HUES6 (cell line): ENCODE measurements around the gene TMEM184C.

Experiments used
- H3K27ac ChIP-seq: 2 replicates; pipeline ENCODE4 v1.7.0; 2013; ENCODE audit warnings: low read depth, mild to moderate bottlenecking, low read length, inconsistent platforms
- H3K27me3 ChIP-seq: 2 replicates; pipeline ENCODE4 v1.6.1; 2013; ENCODE audit warnings: low read length; ENCODE audit not compliant: control insufficient read depth, insufficient read depth
- H3K36me3 ChIP-seq: 2 replicates; pipeline ENCODE4 v1.6.1; 2013; ENCODE audit warnings: low read length; ENCODE audit not compliant: control insufficient read depth, insufficient read depth
- H3K4me1 ChIP-seq: 2 replicates; pipeline ENCODE4 v1.6.1; 2013; ENCODE audit warnings: low read length; ENCODE audit not compliant: control insufficient read depth, insufficient read depth
- H3K4me3 ChIP-seq: 2 replicates; pipeline ENCODE4 v1.5.1; 2013; ENCODE audit warnings: low read depth, low read length
- H3K9ac ChIP-seq: one replicate; pipeline ENCODE4 v1.6.1; 2013; ENCODE audit warnings: mild to moderate bottlenecking, low read length
- H3K9me3 ChIP-seq: 2 replicates; pipeline ENCODE4 v1.6.1; 2013; ENCODE audit warnings: low read depth, low read length; ENCODE audit not compliant: control insufficient read depth, insufficient read depth

The TMEM184C gene

DNA sequence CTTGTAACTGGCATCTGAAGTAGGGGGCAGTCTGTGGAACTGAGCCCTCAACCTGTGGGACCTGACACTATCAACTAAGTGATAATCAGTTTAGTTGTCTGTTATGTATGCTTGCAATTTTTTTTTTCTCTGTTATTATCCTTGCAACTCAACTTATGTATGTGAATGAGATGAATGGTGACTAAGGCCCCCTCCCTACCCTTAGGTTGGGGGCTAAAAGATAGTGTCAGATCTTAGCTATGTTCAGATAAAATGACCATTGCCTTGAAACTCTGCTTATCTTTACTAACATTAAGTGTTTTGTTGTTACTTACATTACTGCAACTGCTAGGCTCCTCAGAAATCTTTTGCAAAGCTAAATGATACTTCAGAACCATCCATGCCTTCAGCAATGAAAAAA, 31.5 kb downstream of the TMEM184C start:
- no peak overlapping the region for H3K9ac ChIP-seq
- no peak overlapping the region for H3K27ac ChIP-seq
- no peaks in the 10 kb centered on the region for H3K27me3 ChIP-seq
- H3K4me1 ChIP-seq: no peaks in the 10 kb centered on the region
- peaks cover 13% of the 10 kb centered on the region; the same call in 1 of the 2 replicates for H3K36me3 ChIP-seq
- H3K9me3 ChIP-seq: no peaks in the 10 kb centered on the region
- H3K4me3 ChIP-seq: no peak overlapping the region

DNA sequence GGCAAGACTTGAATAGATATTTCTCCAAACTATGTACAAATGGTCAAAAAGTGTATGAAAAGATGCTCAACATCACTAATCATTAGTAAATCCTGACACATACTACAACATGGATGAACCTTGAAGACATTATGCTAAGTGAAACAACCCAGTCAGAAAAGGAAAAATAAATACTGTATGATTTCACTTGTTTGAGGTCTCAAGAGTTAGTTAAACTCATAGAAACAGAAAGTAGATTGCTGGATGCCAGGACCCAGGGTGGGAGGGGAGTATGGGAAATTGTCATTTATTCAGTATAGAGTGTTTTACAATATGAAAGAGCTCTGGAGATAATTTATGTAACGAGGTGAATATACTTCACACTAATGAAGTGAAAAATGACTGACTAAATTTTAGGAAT, 34.4 kb downstream of the TMEM184C start:
- H3K27me3 ChIP-seq: no peaks in the 10 kb centered on the region
- H3K4me3 ChIP-seq: no peak overlapping the region
- peaks cover 12% of the 10 kb centered on the region; the same call in 1 of the 2 replicates for H3K4me1 ChIP-seq
- no peak overlapping the region for H3K27ac ChIP-seq
- H3K9me3 ChIP-seq: no peaks in the 10 kb centered on the region
- H3K36me3 ChIP-seq: peaks cover 22% of the 10 kb centered on the region; the same call in 1 of the 2 replicates
- H3K9ac ChIP-seq: no peak overlapping the region

DNA sequence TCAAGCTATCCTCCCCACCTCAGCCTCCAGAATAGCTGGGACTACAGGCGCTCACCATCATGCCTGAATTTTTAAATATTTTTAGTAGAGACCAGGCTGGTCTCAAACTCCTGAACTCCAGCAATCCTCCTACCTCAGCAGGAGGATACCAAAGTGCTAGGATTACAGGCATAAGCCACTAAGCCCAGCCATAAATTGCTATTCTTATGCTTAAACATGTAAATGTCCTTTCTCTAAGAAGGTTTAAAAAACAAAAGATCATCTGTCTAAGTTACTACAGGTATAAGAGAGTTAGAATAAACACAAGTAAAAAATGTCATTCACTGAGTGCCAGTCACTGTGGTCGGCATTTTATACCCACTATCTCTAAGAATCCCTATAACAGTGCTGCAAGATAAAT, 38.4 kb downstream of the TMEM184C start:
- no peak overlapping the region for H3K9ac ChIP-seq
- H3K9me3 ChIP-seq: no peaks in the 10 kb centered on the region
- H3K4me3 ChIP-seq: no peak overlapping the region
- peak overlapping the region; percentile 28 for H3K27ac ChIP-seq
- no peaks in the 10 kb centered on the region for H3K27me3 ChIP-seq
- peaks cover 36% of the 10 kb centered on the region for H3K36me3 ChIP-seq
- peaks cover 12% of the 10 kb centered on the region; the same call in 1 of the 2 replicates for H3K4me1 ChIP-seq

GRCh38 chr4:147658501-147658900, 41.3 kb downstream of the TMEM184C start:
- Histone ChIP-seq H3K27me3 (no peaks in the 10 kb centered on the region), H3K36me3 (peaks cover 43% of the 10 kb centered on the region), H3K9ac (no peak overlapping the region)

DNA sequence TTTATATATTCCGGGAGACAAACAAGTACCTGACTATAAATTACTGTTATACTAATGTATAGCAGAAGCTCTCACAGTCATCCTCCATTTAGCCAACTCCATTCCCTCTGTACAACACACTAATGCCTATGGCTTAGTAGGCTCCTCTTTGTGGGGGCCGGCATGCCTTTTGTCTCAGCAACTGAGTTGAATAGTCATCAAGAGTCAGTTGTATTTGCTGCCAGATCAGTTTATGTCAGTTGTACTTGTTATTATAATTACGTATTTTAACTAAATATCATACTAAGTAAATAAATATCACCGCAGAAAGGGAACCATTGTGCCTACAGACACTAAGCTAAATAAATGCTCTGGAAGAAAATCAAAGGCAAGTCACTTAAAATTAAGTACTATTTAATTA, 56.9 kb downstream of the TMEM184C start:
- Histone ChIP-seq H3K4me1 (no peaks in the 10 kb centered on the region), H3K4me3 (no peak overlapping the region), H3K9me3 (no peaks in the 10 kb centered on the region), H3K27ac (no peak overlapping the region), H3K27me3 (no peaks in the 10 kb centered on the region), H3K36me3 (peaks cover 18% of the 10 kb centered on the region), H3K9ac (no peak overlapping the region)

More at GRCh38 chr4:147658501-147658900, 41.3 kb downstream of the TMEM184C start:
- H3K27ac ChIP-seq: no peak overlapping the region
- H3K9me3 ChIP-seq: no peaks in the 10 kb centered on the region
- no peak overlapping the region for H3K4me3 ChIP-seq
- peaks cover 12% of the 10 kb centered on the region; the same call in 1 of the 2 replicates for H3K4me1 ChIP-seq

- Histone ChIP-seq H3K4me1 (no peaks in the 10 kb centered on the region), H3K9ac (no peak overlapping the region), H3K27ac (no peak overlapping the region), H3K4me3 (no peak overlapping the region), H3K27me3 (no peaks in the 10 kb centered on the region), H3K36me3 (peaks cover 18% of the 10 kb centered on the region), H3K9me3 (no peaks in the 10 kb centered on the region)
Observed at GRCh38 chr4:147674496-147674895, 57.3 kb downstream of the TMEM184C start.

GRCh38 chr4:147678106-147678505, 60.9 kb downstream of the TMEM184C start:
- peaks cover 9% of the 10 kb centered on the region for H3K36me3 ChIP-seq
- H3K9ac ChIP-seq: no peak overlapping the region
- H3K9me3 ChIP-seq: no peaks in the 10 kb centered on the region
- no peak overlapping the region for H3K4me3 ChIP-seq
- H3K27ac ChIP-seq: no peak overlapping the region
- H3K4me1 ChIP-seq: peaks cover 6% of the 10 kb centered on the region; the same call in 1 of the 2 replicates
- H3K27me3 ChIP-seq: no peaks in the 10 kb centered on the region

- H3K27me3 ChIP-seq: no peaks in the 10 kb centered on the region
Observed at GRCh38 chr4:147678796-147679549, 61.8 kb downstream of the TMEM184C start.

GRCh38 chr4:147682755-147683154, 65.6 kb downstream of the TMEM184C start:
- H3K9ac ChIP-seq: no peak overlapping the region
- H3K4me3 ChIP-seq: peak overlapping the region; percentile 74
- no peak overlapping the region for H3K27ac ChIP-seq
- peaks cover 9% of the 10 kb centered on the region for H3K36me3 ChIP-seq
- peaks cover 11% of the 10 kb centered on the region for H3K4me1 ChIP-seq
- no peaks in the 10 kb centered on the region for H3K27me3 ChIP-seq
- H3K9me3 ChIP-seq: no peaks in the 10 kb centered on the region

More at GRCh38 chr4:147678796-147679549, 61.8 kb downstream of the TMEM184C start:
- peaks cover 6% of the 10 kb centered on the region; the same call in 1 of the 2 replicates for H3K4me1 ChIP-seq
- H3K4me3 ChIP-seq: no peak overlapping the region
- no peaks in the 10 kb centered on the region for H3K9me3 ChIP-seq
- no peak overlapping the region for H3K9ac ChIP-seq
- no peak overlapping the region for H3K27ac ChIP-seq
- H3K36me3 ChIP-seq: peaks cover 9% of the 10 kb centered on the region

GRCh38 chr4:147683188-147683591, 66.0 kb downstream of the TMEM184C start:
- H3K4me1 ChIP-seq: peaks cover 11% of the 10 kb centered on the region
- no peaks in the 10 kb centered on the region for H3K27me3 ChIP-seq
- H3K36me3 ChIP-seq: peaks cover 9% of the 10 kb centered on the region
- H3K27ac ChIP-seq: no peak overlapping the region
- no peaks in the 10 kb centered on the region for H3K9me3 ChIP-seq
- H3K9ac ChIP-seq: peak overlapping the region; percentile 73
- H3K4me3 ChIP-seq: peak overlapping the region; percentile 74
